GM12801 (cell line): ENCODE measurements around the gene DPP7.

ENCODE experiments used
- TF ChIP-seq, protein P1 (sequence below): IDR thresholded peaks from one replicate; pipeline ENCODE4 v1.5.1; 2011; ENCODE audit warnings: control low read depth; ENCODE audit not compliant: insufficient read length; ENCODE audit errors: extremely low read depth

Gene DPP7

DNA sequence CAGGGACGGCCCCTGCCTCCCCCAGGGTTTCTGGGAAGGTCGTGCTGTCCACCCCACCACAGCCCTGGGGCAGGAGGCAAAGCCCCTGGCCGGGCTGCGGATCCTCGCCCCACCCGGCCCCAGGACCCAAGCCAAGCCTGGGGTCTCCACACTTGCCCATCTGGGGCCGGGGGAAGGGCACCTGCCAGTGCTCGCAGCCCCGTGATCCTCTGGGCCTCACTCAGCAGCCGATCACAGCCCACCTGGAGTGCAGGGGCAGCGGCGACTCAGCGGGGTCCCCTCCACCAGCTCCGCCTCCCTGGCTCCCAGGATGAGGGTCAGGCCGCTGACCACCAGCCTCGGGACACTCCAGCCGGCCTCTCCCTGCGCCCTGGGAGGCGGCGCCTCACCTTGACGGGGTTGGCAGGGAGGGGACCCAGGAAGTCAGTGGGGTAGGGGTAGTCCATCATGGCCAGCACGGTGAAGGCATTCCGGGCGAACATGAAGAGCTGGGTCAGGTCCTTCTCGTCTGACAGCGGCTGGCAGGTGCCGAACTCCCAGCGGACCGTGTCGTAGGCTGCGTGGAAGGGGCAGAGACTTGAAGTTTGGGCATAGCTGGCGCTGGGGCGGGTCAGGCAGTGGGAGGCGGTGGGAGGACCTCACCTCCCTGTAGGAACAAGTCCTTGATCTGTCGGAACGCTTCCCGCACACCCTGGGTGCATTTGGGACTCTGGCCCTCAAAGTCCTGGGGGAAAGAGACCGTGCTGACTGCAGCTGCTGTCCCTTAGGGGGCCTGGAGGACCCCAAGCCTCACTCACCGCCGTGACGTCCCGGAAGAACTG lies 1.8 kb downstream of the DPP7 start:
- TF ChIP-seq, protein P1, sequence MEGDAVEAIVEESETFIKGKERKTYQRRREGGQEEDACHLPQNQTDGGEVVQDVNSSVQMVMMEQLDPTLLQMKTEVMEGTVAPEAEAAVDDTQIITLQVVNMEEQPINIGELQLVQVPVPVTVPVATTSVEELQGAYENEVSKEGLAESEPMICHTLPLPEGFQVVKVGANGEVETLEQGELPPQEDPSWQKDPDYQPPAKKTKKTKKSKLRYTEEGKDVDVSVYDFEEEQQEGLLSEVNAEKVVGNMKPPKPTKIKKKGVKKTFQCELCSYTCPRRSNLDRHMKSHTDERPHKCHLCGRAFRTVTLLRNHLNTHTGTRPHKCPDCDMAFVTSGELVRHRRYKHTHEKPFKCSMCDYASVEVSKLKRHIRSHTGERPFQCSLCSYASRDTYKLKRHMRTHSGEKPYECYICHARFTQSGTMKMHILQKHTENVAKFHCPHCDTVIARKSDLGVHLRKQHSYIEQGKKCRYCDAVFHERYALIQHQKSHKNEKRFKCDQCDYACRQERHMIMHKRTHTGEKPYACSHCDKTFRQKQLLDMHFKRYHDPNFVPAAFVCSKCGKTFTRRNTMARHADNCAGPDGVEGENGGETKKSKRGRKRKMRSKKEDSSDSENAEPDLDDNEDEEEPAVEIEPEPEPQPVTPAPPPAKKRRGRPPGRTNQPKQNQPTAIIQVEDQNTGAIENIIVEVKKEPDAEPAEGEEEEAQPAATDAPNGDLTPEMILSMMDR = no peak

- TF ChIP-seq, protein P1 = no peak
Observed at GRCh38 chr9:137111788-137112563, 2.6 kb downstream of the DPP7 start.

GRCh38 chr9:137110911-137111787 lies 3.4 kb downstream of the DPP7 start:
- TF ChIP-seq, protein P1 = no peak

DNA sequence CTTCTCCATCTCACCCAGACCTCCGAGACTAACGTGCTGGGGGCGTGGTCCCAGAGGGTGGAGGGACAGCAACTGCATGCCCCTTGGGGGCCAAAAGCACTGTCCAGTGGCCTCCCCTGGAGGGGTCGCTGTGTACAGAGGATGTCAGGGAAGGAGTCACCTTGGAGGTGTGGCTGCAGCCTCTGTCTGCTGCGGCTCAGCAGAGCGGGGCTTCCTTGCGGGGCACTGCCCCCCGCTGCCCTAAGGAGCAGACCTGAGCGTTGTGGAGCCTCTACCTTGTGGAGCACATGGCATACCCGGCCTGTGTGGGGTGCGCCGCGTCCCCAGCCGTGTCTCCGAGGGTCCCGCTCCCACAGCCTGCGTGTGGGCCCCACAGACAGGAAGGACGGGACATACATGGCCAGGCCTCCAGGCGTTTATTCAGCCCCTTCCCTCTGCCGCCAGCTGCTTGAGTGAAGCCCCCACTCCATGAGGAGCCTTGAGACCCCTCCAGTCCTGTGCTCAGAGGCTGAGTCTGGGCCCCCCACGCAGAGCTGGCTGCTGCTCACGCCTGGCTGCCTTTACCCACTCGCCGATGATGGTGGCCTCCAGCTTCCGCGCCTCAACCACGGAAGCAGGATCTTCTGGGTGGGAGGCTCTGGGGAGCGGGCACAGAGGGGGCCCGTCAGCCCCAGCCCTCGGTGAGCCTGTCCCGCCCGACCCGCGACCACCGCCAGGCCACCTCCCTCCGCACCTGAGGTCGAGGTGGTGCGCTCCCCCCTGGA lies 4.2 kb downstream of the DPP7 start:
- TF ChIP-seq, protein P1 = no peak

- TF ChIP-seq, protein P1 = no peak
Observed at GRCh38 chr9:137109250-137110146, 5.0 kb downstream of the DPP7 start.

GRCh38 chr9:137108608-137109249 lies 5.8 kb downstream of the DPP7 start:
- TF ChIP-seq, protein P1 = no peak
